Measurements from ENCODE around the gene FAM222B.

GRCh38 chr17:28810437-28810836 is 32.2 kb downstream of the FAM222B start:
- TF ChIP-seq, protein P1, sequence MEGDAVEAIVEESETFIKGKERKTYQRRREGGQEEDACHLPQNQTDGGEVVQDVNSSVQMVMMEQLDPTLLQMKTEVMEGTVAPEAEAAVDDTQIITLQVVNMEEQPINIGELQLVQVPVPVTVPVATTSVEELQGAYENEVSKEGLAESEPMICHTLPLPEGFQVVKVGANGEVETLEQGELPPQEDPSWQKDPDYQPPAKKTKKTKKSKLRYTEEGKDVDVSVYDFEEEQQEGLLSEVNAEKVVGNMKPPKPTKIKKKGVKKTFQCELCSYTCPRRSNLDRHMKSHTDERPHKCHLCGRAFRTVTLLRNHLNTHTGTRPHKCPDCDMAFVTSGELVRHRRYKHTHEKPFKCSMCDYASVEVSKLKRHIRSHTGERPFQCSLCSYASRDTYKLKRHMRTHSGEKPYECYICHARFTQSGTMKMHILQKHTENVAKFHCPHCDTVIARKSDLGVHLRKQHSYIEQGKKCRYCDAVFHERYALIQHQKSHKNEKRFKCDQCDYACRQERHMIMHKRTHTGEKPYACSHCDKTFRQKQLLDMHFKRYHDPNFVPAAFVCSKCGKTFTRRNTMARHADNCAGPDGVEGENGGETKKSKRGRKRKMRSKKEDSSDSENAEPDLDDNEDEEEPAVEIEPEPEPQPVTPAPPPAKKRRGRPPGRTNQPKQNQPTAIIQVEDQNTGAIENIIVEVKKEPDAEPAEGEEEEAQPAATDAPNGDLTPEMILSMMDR (IDR thresholded peaks at IDR 0.05; ENCODE audit: poor library complexity, severe bottlenecking) = no peak
- TF ChIP-seq TAF1 (IDR thresholded peaks at IDR 0.05; ENCODE audit: low read depth) (no peak), EZH2 (IDR thresholded peaks at IDR 0.05; ENCODE audit: borderline replicate concordance, insufficient read depth, low read length, poor library complexity, severe bottlenecking) (no peak), REST (IDR thresholded peaks at IDR 0.05; ENCODE audit: borderline replicate concordance) (no peak), POLR2AphosphoS5 (IDR thresholded peaks at IDR 0.05) (no peak)
